Measurements from ENCODE around the gene ST7L. TPM values are rescaled to one million over a fixed set of nuclear protein-coding genes. Genes with fewer than 3 reads are reported as not detected.

ST7L gene
- total and polyA plus RNA-seq, 2 of the 4 experiments (the other 2 are of a cell fraction) = 7.7 to 14.7 TPM

DNA sequence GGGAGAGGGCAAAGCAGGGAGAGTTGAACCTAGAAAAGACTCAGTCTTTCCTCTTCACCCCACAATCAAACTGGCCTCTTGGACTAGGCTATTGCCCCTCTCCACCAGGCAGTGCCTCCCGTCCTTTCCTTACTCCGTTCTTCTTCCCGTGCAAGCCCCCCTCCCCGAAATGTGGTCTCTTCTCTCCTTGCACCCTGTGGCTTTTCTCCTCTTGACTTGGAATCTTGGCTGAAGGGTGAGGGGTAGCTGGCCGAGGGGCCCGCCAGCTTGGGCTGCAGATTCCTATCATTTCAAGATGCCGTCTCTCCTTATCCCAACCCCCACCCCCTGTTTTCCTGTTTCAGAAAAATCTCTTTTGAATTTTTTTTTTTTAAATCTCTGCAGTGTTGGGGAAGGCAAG lies 108.6 kb downstream of the ST7L start:
- no CpG with 5 or more reads among the region's 7 CpGs for whole genome bisulfite sequencing, 2 experiments (ENCODE audit: extremely low coverage in 2 of 2, insufficient read length in 1 of 2)
- CTCF ChIA-PET = no interaction called here

More for the DNA sequence above, 108.6 kb downstream of the ST7L start:
- Histone ChIP-seq H2AK9ac (replicated peaks; ENCODE audit: low read depth, low read length, poor library complexity) (no peak overlapping the region), H2AK5ac (ENCODE audit: low read depth, low read length) (no peak overlapping the region), H2BK20ac (ENCODE audit: low read depth, low read length) (no peak overlapping the region), H3K14ac (replicated peaks; ENCODE audit: low read depth, low read length) (no peak overlapping the region), H3K9ac (ENCODE audit: low read depth, low read length) (no peak overlapping the region), H3K9me1 (ENCODE audit: insufficient read depth, low read length) (peaks cover 16% of the 10 kb centered on the region), H3K4me3 (ENCODE audit: insufficient read depth, low read depth, low read length) (no peak overlapping the region), H2BK15ac (ENCODE audit: low read depth, low read length) (no peak overlapping the region), H2BK5ac (ENCODE audit: low read depth, low read length, poor library complexity, severe bottlenecking) (no peak overlapping the region), H3K79me1 (ENCODE audit: low read depth in 1 of 2, low read length in 2 of 2) (no peaks in the 10 kb centered on the region), H3K18ac (ENCODE audit: low read depth, low read length) (no peak overlapping the region), H4K5ac (ENCODE audit: low read depth, low read length) (no peak overlapping the region), H3K4me1 (ENCODE audit: control insufficient read depth, insufficient read depth, low read length) (peaks cover 25% of the 10 kb centered on the region), H3K36me3 (ENCODE audit: control insufficient read depth, insufficient read depth, low read length) (no peaks in the 10 kb centered on the region), H2BK120ac (ENCODE audit: low read depth, low read length) (no peak overlapping the region), H4K20me1 (ENCODE audit: insufficient read depth, low read length) (peaks cover 11% of the 10 kb centered on the region), H2AFZ (replicated peaks; ENCODE audit: low read length, poor library complexity) (no peak overlapping the region), H3K56ac (ENCODE audit: extremely low read depth, insufficient read depth, low read length) (no peak overlapping the region), H3K9me3 (ENCODE audit: control insufficient read depth, insufficient read depth, low read length) (peaks cover 4% of the 10 kb centered on the region; the same call in 1 of the 2 replicates), H4K8ac (ENCODE audit: low read depth in 2 of 2, low read length in 2 of 2) (no peak overlapping the region), H3K23ac (ENCODE audit: low read depth, low read length) (no peak overlapping the region), H3K27me3 (ENCODE audit: control insufficient read depth, insufficient read depth, low read length) (peaks cover 37% of the 10 kb centered on the region), H3K27ac (ENCODE audit: insufficient read depth, low read length) (no peak overlapping the region), H3K4ac (ENCODE audit: low read depth, low read length) (no peak overlapping the region), H3K4me2 (ENCODE audit: low read depth, low read length) (no peak overlapping the region), H4K91ac (ENCODE audit: insufficient read depth, low read depth, low read length) (no peak overlapping the region)
- DNase-seq = no peak
- POLR2A ChIA-PET (ENCODE audit: unreplicated experiment) = no interaction called here
- in situ Hi-C loops (cut with MboI; ENCODE audit: low sequenced_read_pairs) = no loop called here
- no TSS peak for BruUV-seq (replicated peaks)
- TF ChIP-seq CEBPB (IDR thresholded peaks at IDR 0.05; ENCODE audit: low read depth, low read length) = no peak
- TF ChIP-seq, protein P1, sequence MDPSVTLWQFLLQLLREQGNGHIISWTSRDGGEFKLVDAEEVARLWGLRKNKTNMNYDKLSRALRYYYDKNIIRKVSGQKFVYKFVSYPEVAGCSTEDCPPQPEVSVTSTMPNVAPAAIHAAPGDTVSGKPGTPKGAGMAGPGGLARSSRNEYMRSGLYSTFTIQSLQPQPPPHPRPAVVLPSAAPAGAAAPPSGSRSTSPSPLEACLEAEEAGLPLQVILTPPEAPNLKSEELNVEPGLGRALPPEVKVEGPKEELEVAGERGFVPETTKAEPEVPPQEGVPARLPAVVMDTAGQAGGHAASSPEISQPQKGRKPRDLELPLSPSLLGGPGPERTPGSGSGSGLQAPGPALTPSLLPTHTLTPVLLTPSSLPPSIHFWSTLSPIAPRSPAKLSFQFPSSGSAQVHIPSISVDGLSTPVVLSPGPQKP (IDR thresholded peaks at IDR 0.05; ENCODE audit: borderline replicate concordance, low read depth, low read length) = no peak
- no peak for TF ChIP-seq NFE2L2 (IDR thresholded peaks at IDR 0.05; ENCODE audit: low read depth, low read length)
- TF ChIP-seq, protein P2, sequence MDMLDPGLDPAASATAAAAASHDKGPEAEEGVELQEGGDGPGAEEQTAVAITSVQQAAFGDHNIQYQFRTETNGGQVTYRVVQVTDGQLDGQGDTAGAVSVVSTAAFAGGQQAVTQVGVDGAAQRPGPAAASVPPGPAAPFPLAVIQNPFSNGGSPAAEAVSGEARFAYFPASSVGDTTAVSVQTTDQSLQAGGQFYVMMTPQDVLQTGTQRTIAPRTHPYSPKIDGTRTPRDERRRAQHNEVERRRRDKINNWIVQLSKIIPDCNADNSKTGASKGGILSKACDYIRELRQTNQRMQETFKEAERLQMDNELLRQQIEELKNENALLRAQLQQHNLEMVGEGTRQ (IDR thresholded peaks at IDR 0.05; ENCODE audit: low read depth, low read length) = no peak
- TF ChIP-seq, protein P3, sequence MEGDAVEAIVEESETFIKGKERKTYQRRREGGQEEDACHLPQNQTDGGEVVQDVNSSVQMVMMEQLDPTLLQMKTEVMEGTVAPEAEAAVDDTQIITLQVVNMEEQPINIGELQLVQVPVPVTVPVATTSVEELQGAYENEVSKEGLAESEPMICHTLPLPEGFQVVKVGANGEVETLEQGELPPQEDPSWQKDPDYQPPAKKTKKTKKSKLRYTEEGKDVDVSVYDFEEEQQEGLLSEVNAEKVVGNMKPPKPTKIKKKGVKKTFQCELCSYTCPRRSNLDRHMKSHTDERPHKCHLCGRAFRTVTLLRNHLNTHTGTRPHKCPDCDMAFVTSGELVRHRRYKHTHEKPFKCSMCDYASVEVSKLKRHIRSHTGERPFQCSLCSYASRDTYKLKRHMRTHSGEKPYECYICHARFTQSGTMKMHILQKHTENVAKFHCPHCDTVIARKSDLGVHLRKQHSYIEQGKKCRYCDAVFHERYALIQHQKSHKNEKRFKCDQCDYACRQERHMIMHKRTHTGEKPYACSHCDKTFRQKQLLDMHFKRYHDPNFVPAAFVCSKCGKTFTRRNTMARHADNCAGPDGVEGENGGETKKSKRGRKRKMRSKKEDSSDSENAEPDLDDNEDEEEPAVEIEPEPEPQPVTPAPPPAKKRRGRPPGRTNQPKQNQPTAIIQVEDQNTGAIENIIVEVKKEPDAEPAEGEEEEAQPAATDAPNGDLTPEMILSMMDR (conservative IDR thresholded peaks at IDR 0.05; ENCODE audit: low read depth, low read length) = no peak
- TF ChIP-seq POLR2A (IDR thresholded peaks at IDR 0.05; ENCODE audit: low read depth, low read length) = no peak
- TF ChIP-seq MAFK (IDR thresholded peaks at IDR 0.05; ENCODE audit: low read depth, low read length) = no peak
- TF ChIP-seq RFX5 (IDR thresholded peaks at IDR 0.05; ENCODE audit: low read depth, low read length) = no peak
- TF ChIP-seq FOS (IDR thresholded peaks at IDR 0.05; ENCODE audit: low read depth, low read length) = no peak
- dilution Hi-C loops (cut with HindIII; ENCODE audit: low sequenced_read_pairs, unreplicated experiment) = no loop called here
- no peak for ATAC-seq (ENCODE audit: low read depth)
- intact Hi-C loops (cut with micrococcal nuclease) = no loop called here

Measured in IMR-90 (cell line).